Dendritic cell treated with granulocyte-macrophage colony-stimulating factor and Interleukin-4, amounts not matched to agents 40 ng/mL and 50 ng/mL, for 4 days (primary cell): ENCODE data around the gene USP44.
A peak's percentile ranks its signal among the peaks of the same experiment; 100 is the strongest.

Experiments
- H3K27ac Mint-ChIP-seq: one replicate; pipeline ENCODE4 v1.8.0; 2022; ENCODE audit warnings: mild to moderate bottlenecking, mixed read lengths
- H3K27me3 Mint-ChIP-seq: one replicate; pipeline ENCODE4 v1.8.0; 2022; ENCODE audit warnings: mild to moderate bottlenecking, mixed read lengths
- H3K36me3 Mint-ChIP-seq: one replicate; pipeline ENCODE4 v1.8.0; 2022; ENCODE audit warnings: low read depth, mixed read lengths
- H3K4me1 Mint-ChIP-seq: one replicate; pipeline ENCODE4 v1.8.0; 2022; ENCODE audit warnings: low read depth, mixed read lengths
- H3K4me3 Mint-ChIP-seq: one replicate; pipeline ENCODE4 v1.8.0; 2022; ENCODE audit warnings: mild to moderate bottlenecking, moderate library complexity, mixed read lengths
- H3K9me3 Mint-ChIP-seq: one replicate; pipeline ENCODE4 v1.8.0; 2022; ENCODE audit warnings: mixed read lengths
- intact Hi-C: fragments of 100-400 bp; cut with micrococcal nuclease; formaldehyde crosslinking; loops from one replicate; pipeline ENCODE4 v1.15.0; 2022

Gene USP44

GRCh38 chr12:95557625-95558024 is 6.3 kb upstream of the USP44 start:
- H3K4me3 Mint-ChIP-seq, result no peak overlapping the region
- H3K27me3 Mint-ChIP-seq, result peaks cover 3% of the 10 kb centered on the region
- H3K4me1 Mint-ChIP-seq, result peaks cover 5% of the 10 kb centered on the region
- intact Hi-C loops, result no loop called here
- H3K36me3 Mint-ChIP-seq, result no peaks in the 10 kb centered on the region
- H3K27ac Mint-ChIP-seq, result no peak overlapping the region
- H3K9me3 Mint-ChIP-seq, result no peaks in the 10 kb centered on the region

GRCh38 chr12:95554532-95555071 is 3.3 kb upstream of the USP44 start:
- Mint-ChIP-seq H3K4me1 (peaks cover 4% of the 10 kb centered on the region), H3K27ac (no peak overlapping the region), H3K27me3 (peaks cover 19% of the 10 kb centered on the region), H3K4me3 (no peak overlapping the region), H3K9me3 (no peaks in the 10 kb centered on the region), H3K36me3 (no peaks in the 10 kb centered on the region)
- intact Hi-C loops, result no loop called here

GRCh38 chr12:95553197-95553943 is 2.1 kb upstream of the USP44 start:
- Mint-ChIP-seq H3K4me1 (no peaks in the 10 kb centered on the region), H3K27ac (no peak overlapping the region), H3K4me3 (no peak overlapping the region), H3K27me3 (peaks cover 31% of the 10 kb centered on the region), H3K36me3 (no peaks in the 10 kb centered on the region), H3K9me3 (no peaks in the 10 kb centered on the region)
- intact Hi-C loops, result no loop called here

DNA sequence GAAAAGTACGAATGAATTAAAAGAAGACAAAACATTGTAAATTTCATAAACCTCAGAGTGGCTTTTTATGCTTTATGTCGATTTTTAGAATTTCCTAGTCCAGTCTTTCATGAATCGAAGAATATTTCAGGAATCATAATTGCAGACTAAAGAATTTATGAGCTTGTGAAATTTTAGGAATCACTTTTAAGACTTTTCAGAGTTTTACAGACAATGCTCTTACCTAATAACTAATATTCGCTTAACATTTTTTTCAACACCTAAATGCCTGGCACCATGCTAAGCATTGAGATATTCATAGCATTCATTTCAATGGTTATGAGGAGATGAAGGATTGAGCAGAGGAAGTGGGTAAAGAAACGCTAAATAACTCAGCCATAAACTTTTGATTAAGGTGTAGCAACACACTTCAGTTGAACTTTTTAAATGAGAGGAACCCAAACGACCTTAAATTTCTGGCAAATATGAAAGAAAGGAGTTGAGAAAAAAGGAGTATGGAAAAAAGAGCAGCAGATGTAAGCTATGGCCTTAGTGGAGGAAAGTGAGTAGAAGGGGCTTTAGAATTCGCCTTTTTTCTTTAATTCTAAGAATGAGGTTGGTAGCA is 739 bp upstream of the USP44 start:
- Mint-ChIP-seq H3K27me3 (peaks cover 45% of the 10 kb centered on the region), H3K9me3 (no peaks in the 10 kb centered on the region), H3K27ac (no peak overlapping the region), H3K4me1 (peaks cover 8% of the 10 kb centered on the region), H3K4me3 (no peak overlapping the region), H3K36me3 (no peaks in the 10 kb centered on the region)
- intact Hi-C loops, result no loop called here

DNA sequence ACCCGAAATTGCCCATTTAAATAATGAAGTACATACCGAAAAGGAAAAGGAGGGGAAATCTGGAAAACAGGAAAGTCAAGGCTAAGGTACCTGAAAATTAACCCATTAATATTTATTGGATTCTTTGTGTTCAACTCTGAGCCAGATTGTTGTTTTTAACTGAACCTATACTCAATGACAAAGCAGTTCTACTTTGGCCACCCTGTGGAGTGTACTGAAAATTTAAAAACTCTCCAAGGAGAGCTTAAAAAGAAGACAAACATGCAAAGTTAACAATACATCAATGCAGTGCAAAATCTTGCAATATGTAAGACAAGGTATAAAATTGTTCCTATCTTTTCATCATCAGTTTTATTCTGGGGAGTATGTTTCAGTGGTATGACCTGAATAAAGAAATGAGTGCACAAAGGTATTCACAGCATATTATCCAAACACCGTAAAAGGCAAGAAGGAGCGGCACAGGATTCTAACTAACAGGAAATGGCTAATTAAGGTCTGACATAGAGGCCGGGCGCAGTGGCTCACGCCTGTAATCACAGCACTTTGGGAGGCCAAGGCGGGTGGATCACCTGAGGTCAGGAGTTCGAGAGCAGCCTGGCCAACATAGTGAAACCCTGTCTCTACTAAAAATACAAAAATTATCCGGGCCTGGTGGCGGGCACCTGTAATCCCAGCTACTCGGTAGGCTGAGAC is 1.7 kb downstream of the USP44 start:
- Mint-ChIP-seq H3K27me3 (peaks cover 60% of the 10 kb centered on the region), H3K36me3 (no peaks in the 10 kb centered on the region), H3K4me1 (peaks cover 8% of the 10 kb centered on the region), H3K27ac (no peak overlapping the region), H3K4me3 (peak overlapping the region; percentile 72), H3K9me3 (no peaks in the 10 kb centered on the region)
- intact Hi-C loops, result no loop called here

- intact Hi-C loops, result no loop called here
- H3K27me3 Mint-ChIP-seq, result peaks cover 63% of the 10 kb centered on the region
- H3K4me3 Mint-ChIP-seq, result peak overlapping the region; percentile 72
- H3K9me3 Mint-ChIP-seq, result no peaks in the 10 kb centered on the region
- peaks cover 8% of the 10 kb centered on the region for H3K4me1 Mint-ChIP-seq
- no peaks in the 10 kb centered on the region for H3K36me3 Mint-ChIP-seq
- H3K27ac Mint-ChIP-seq, result peak overlapping the region; percentile 45
Measured at GRCh38 chr12:95548539-95549391, 2.5 kb downstream of the USP44 start.

GRCh38 chr12:95548056-95548538 is 3.2 kb downstream of the USP44 start:
- H3K27me3 Mint-ChIP-seq, result peaks cover 62% of the 10 kb centered on the region
- intact Hi-C loops, result no loop called here
- H3K36me3 Mint-ChIP-seq, result no peaks in the 10 kb centered on the region
- H3K9me3 Mint-ChIP-seq, result no peaks in the 10 kb centered on the region
- peaks cover 8% of the 10 kb centered on the region for H3K4me1 Mint-ChIP-seq
- peak overlapping the region; percentile 72 for H3K4me3 Mint-ChIP-seq
- peak overlapping the region; percentile 45 for H3K27ac Mint-ChIP-seq

- H3K4me3 Mint-ChIP-seq, result peak overlapping the region; percentile 72
- H3K27ac Mint-ChIP-seq, result no peak overlapping the region
- peaks cover 8% of the 10 kb centered on the region for H3K4me1 Mint-ChIP-seq
- intact Hi-C loops, result no loop called here
- H3K27me3 Mint-ChIP-seq, result peaks cover 62% of the 10 kb centered on the region
- no peaks in the 10 kb centered on the region for H3K9me3 Mint-ChIP-seq
- H3K36me3 Mint-ChIP-seq, result no peaks in the 10 kb centered on the region
Measured at GRCh38 chr12:95547522-95548055, 3.7 kb downstream of the USP44 start.

- peaks cover 8% of the 10 kb centered on the region for H3K4me1 Mint-ChIP-seq
- H3K36me3 Mint-ChIP-seq, result no peaks in the 10 kb centered on the region
- intact Hi-C loops, result no loop called here
- H3K4me3 Mint-ChIP-seq, result no peak overlapping the region
- no peaks in the 10 kb centered on the region for H3K9me3 Mint-ChIP-seq
- peaks cover 59% of the 10 kb centered on the region for H3K27me3 Mint-ChIP-seq
- H3K27ac Mint-ChIP-seq, result no peak overlapping the region
Measured at GRCh38 chr12:95546491-95546813, 4.8 kb downstream of the USP44 start.

GRCh38 chr12:95545731-95546490 is 5.4 kb downstream of the USP44 start:
- Mint-ChIP-seq H3K4me3 (no peak overlapping the region), H3K9me3 (no peaks in the 10 kb centered on the region), H3K36me3 (no peaks in the 10 kb centered on the region), H3K4me1 (peaks cover 8% of the 10 kb centered on the region), H3K27me3 (peaks cover 54% of the 10 kb centered on the region), H3K27ac (no peak overlapping the region)
- intact Hi-C loops, result no loop called here

DNA sequence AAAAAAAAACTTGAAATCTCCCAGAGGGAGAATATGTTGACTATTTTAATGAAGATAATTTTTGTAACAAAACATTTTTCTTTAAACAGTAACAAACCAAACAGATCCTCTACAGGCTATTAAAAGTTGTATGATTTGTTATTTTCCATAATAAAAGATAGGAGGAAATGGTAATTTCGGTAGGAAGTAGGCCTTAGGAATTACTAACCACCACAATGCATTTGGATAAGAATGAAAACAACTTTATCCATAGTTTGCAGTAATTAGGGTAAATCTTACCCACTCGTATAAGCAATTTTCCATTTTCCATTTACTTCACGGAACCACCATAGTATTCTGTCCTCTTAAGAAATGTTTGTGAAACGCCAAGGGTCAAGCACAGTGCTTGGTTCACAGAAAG is 6.0 kb downstream of the USP44 start:
- no peaks in the 10 kb centered on the region for H3K9me3 Mint-ChIP-seq
- intact Hi-C loops, result no loop called here
- H3K27ac Mint-ChIP-seq, result no peak overlapping the region
- peaks cover 8% of the 10 kb centered on the region for H3K4me1 Mint-ChIP-seq
- H3K36me3 Mint-ChIP-seq, result no peaks in the 10 kb centered on the region
- H3K4me3 Mint-ChIP-seq, result no peak overlapping the region
- H3K27me3 Mint-ChIP-seq, result peaks cover 51% of the 10 kb centered on the region

DNA sequence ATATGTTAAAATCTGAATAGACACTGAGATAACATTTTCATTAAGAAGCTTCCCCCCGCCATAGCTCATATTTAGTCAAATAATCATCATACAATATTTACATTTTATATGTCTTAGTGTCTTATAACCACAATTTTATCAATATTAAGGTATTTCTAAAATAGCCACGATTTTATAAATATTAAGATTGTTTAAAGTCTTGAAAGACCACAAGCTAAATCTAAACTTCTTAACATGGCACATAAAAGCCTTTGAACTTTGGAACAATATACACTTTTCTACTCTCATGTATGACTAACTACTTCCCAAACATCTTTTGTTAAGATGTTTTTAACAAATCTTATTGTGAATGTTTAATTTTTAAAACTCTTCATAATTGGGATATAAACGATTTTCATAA is 6.5 kb downstream of the USP44 start:
- Mint-ChIP-seq H3K4me3 (no peak overlapping the region), H3K4me1 (peaks cover 8% of the 10 kb centered on the region), H3K27ac (no peak overlapping the region), H3K9me3 (no peaks in the 10 kb centered on the region), H3K27me3 (peaks cover 50% of the 10 kb centered on the region), H3K36me3 (no peaks in the 10 kb centered on the region)
- intact Hi-C loops, result no loop called here

GRCh38 chr12:95543305-95543704 is 8.0 kb downstream of the USP44 start:
- no peak overlapping the region for H3K27ac Mint-ChIP-seq
- intact Hi-C loops, result no loop called here
- no peaks in the 10 kb centered on the region for H3K9me3 Mint-ChIP-seq
- H3K27me3 Mint-ChIP-seq, result peaks cover 35% of the 10 kb centered on the region
- peaks cover 8% of the 10 kb centered on the region for H3K4me1 Mint-ChIP-seq
- no peak overlapping the region for H3K4me3 Mint-ChIP-seq
- H3K36me3 Mint-ChIP-seq, result no peaks in the 10 kb centered on the region
